PC-3 (cell line): ENCODE results near the gene NDUFB10. TPM values are rescaled to one million over a fixed set of nuclear protein-coding genes. Genes with fewer than 3 reads are reported as not detected.

ENCODE experiments used
- ATAC-seq: fragments of 200-7000 bp; cut with Tn5 transposase; 2 replicates; pipeline ENCODE4 v1.9.1; 2020; ENCODE audit warnings: mild to moderate bottlenecking, moderate library complexity
- BruUV-seq: library from RNA; stranded (reverse); fragments of 400-500 nt; replicated peaks from 2 replicates; lab custom pipeline; 2021; lab: Mats Ljungman, UMichigan
- CTCF ChIA-PET: fragments of 300-600 bp; sonication (Branson Sonifier 250); formaldehyde crosslinking; loops from one replicate; lab custom pipeline; 2022; ENCODE audit warnings: antibody characterized with exemption; lab: Charles Lee
- POLR2A ChIA-PET: fragments of 300-600 bp; sonication (Branson Sonifier 250); formaldehyde crosslinking; loops from one replicate; lab custom pipeline; 2022; ENCODE audit warnings: antibody characterized with exemption; ENCODE audit not compliant: unreplicated experiment; lab: Charles Lee
- DNase-seq: peaks from one replicate; pipeline ENCODE4 v3.0.0-alpha.2; 2015
- H2AFZ ChIP-seq: fragments of 300-600 bp; sonication (generic); 2 replicates; pipeline ENCODE4 v1.6.0; 2016; ENCODE audit warnings: antibody characterized with exemption, low read length
- H3F3A ChIP-seq: fragments of 300-600 bp; sonication (generic); one replicate; pipeline ENCODE4 v1.6.0; 2017; ENCODE audit warnings: antibody characterized with exemption, low read length, control low read depth, mild to moderate bottlenecking; ENCODE audit not compliant: unreplicated experiment
- H3K27ac ChIP-seq: fragments of 300-600 bp; sonication (generic); 2 replicates; pipeline ENCODE4 v1.5.1; 2016; ENCODE audit warnings: mild to moderate bottlenecking, low read length
- H3K27me3 ChIP-seq: fragments of 300-600 bp; sonication (generic); 2 replicates; pipeline ENCODE4 v1.6.1; 2016; ENCODE audit warnings: low read length, mixed read lengths
- H3K36me3 ChIP-seq: fragments of 300-600 bp; sonication (generic); 2 replicates; pipeline ENCODE4 v1.6.1; 2016; ENCODE audit warnings: low read depth, mixed run types, low read length, mixed read lengths
- H3K4me1 ChIP-seq: fragments of 300-600 bp; sonication (generic); 2 replicates; pipeline ENCODE4 v1.5.1; 2016; ENCODE audit warnings: low read length; ENCODE audit not compliant: insufficient read depth
- H3K4me2 ChIP-seq: fragments of 300-600 bp; sonication (generic); 2 replicates; pipeline ENCODE4 v1.6.0; 2016; ENCODE audit warnings: low read length
- H3K4me3 ChIP-seq: fragments of 300-600 bp; sonication (generic); 2 replicates; pipeline ENCODE4 v1.5.1; 2016; ENCODE audit warnings: mild to moderate bottlenecking, low read length, mixed read lengths
- H3K79me2 ChIP-seq: fragments of 300-600 bp; sonication (generic); 2 replicates; pipeline ENCODE4 v1.6.1; 2017; ENCODE audit warnings: low read length, mixed read lengths
- H3K9ac ChIP-seq: fragments of 300-600 bp; sonication (generic); 2 replicates; pipeline ENCODE4 v1.6.0; 2016; ENCODE audit warnings: mild to moderate bottlenecking, low read length
- H3K9me2 ChIP-seq: fragments of 300-600 bp; sonication (generic); replicated peaks from 2 replicates; pipeline ENCODE4 v1.6.1; 2016; ENCODE audit warnings: mixed run types, low read length, mixed read lengths
- H3K9me3 ChIP-seq: fragments of 300-600 bp; sonication (generic); 2 replicates; pipeline ENCODE4 v1.6.1; 2016; ENCODE audit warnings: low read length, mixed read lengths
- H4K20me1 ChIP-seq: fragments of 300-600 bp; sonication (generic); 2 replicates; pipeline ENCODE4 v1.6.1; 2016; ENCODE audit warnings: low read length, mixed read lengths
- CTCF ChIP-seq: fragments of 300-600 bp; sonication (generic); conservative IDR thresholded peaks from 2 replicates; pipeline ENCODE4 v1.5.1; 2017; ENCODE audit warnings: antibody characterized with exemption, low read depth, mild to moderate bottlenecking, low read length
- EZH2 ChIP-seq: fragments of 300-600 bp; sonication (generic); IDR thresholded peaks from one replicate; pipeline ENCODE4 v1.6.1; 2017; ENCODE audit warnings: antibody characterized with exemption, mild to moderate bottlenecking, low read length; ENCODE audit not compliant: unreplicated experiment
- EZH2phosphoT487 ChIP-seq: fragments of 300-600 bp; sonication (generic); IDR thresholded peaks from 2 replicates; pipeline ENCODE4 v1.6.1; 2018; ENCODE audit warnings: mild to moderate bottlenecking, antibody characterized with exemption, low read length, borderline replicate concordance
- intact Hi-C: fragments of 100-400 bp; cut with micrococcal nuclease; formaldehyde crosslinking; loops from 2 replicates; pipeline ENCODE4 v1.9.0; 2023
- total RNA-seq: library from RNA; depleted of rRNA; stranded (reverse); fragments of >200 nt; gene quantifications from 2 replicates; pipeline ENCODE4 v1.2.3, GENCODE V29; 2014

NDUFB10 gene
- total RNA-seq, 1 experiment from 2014 or later = 530 TPM

GRCh38 chr16:1929578-1930337 is 29.6 kb upstream of the NDUFB10 start:
- CTCF ChIA-PET = no interaction called here
- DNase-seq = peak; percentile 80
- Histone ChIP-seq H3K4me2 (peak overlapping the region; percentile 79), H3K36me3 (no peaks in the 10 kb centered on the region), H3K4me3 (peak overlapping the region; percentile 64), H3K9me3 (no peaks in the 10 kb centered on the region), H3K9me2 (no peaks in the 10 kb centered on the region), H3K79me2 (no peaks in the 10 kb centered on the region), H2AFZ (peak overlapping the region; percentile 79), H4K20me1 (no peaks in the 10 kb centered on the region), H3K9ac (peak overlapping the region; percentile 66), H3K4me1 (no peaks in the 10 kb centered on the region), H3F3A (no peaks in the 10 kb centered on the region), H3K27ac (no peak overlapping the region), H3K27me3 (no peaks in the 10 kb centered on the region)
- no TSS peak for BruUV-seq
- intact Hi-C loops = loop anchor here (2.0 kb wide), 1 partner anchor 67 kb away; no protein-coding TSS in a partner anchor
- POLR2A ChIA-PET = no interaction called here
- TF ChIP-seq CTCF = peak; percentile 68
- no peak for TF ChIP-seq EZH2phosphoT487
- no peak for TF ChIP-seq EZH2
- peak; percentile 86 for ATAC-seq

- ATAC-seq (no peak), DNase-seq (no peak)
- Histone ChIP-seq H3K4me1 (peaks cover 5% of the 10 kb centered on the region), H2AFZ (no peak overlapping the region; the same call in 1 of the 2 replicates), H3K27me3 (no peaks in the 10 kb centered on the region), H3K79me2 (no peaks in the 10 kb centered on the region), H3K4me2 (no peak overlapping the region), H3K4me3 (no peak overlapping the region), H3F3A (no peaks in the 10 kb centered on the region), H4K20me1 (no peaks in the 10 kb centered on the region), H3K27ac (no peak overlapping the region), H3K9me3 (no peaks in the 10 kb centered on the region), H3K9me2 (no peaks in the 10 kb centered on the region), H3K36me3 (no peaks in the 10 kb centered on the region), H3K9ac (no peak overlapping the region)
- POLR2A ChIA-PET = no interaction called here
- TF ChIP-seq CTCF (no peak), EZH2 (no peak)
- no TSS peak for BruUV-seq
- intact Hi-C loops = no loop called here
- CTCF ChIA-PET = no interaction called here
These were observed 29.0 kb upstream of the NDUFB10 start for GRCh38 chr16:1930338-1930720.
